ENCODE measurements around the gene BBS12. TPM values are rescaled to one million over a fixed set of nuclear protein-coding genes. Genes with fewer than 3 reads are reported as not detected.

Gene BBS12
- total RNA-seq, 4 donors from 2014 or later: 3.6 to 9.9 (median 6.2) TPM

- H3K4me3 ChIP-seq: no peak overlapping the region
- intact Hi-C loops (cut with DNase I; ENCODE audit: low total_unique reads): no loop called here
- TF ChIP-seq POLR2A (IDR thresholded peaks at IDR 0.05) (no peak), CTCF (IDR thresholded peaks at IDR 0.05) (no peak)
- H3K4me1 ChIP-seq: no peaks in the 10 kb centered on the region
- no peaks in the 10 kb centered on the region for H3K9me3 ChIP-seq
- H3K36me3 ChIP-seq: no peaks in the 10 kb centered on the region
- DNase-seq: no peak
- no peaks in the 10 kb centered on the region for H3K27me3 ChIP-seq
- H3K27ac ChIP-seq: no peak overlapping the region
Measured at GRCh38 chr4:122771724-122772123, 39.2 kb downstream of the BBS12 start.

GRCh38 chr4:122772311-122772710, 39.8 kb downstream of the BBS12 start:
- no peak overlapping the region for H3K27ac ChIP-seq
- intact Hi-C loops (cut with DNase I; ENCODE audit: low total_unique reads): no loop called here

GRCh38 chr4:122772986-122773385, 40.5 kb downstream of the BBS12 start:
- Histone ChIP-seq H3K27me3 (no peaks in the 10 kb centered on the region), H3K36me3 (no peaks in the 10 kb centered on the region), H3K4me1 (no peaks in the 10 kb centered on the region), H3K4me3 (no peak overlapping the region), H3K9me3 (no peaks in the 10 kb centered on the region), H3K27ac (no peak overlapping the region)
- TF ChIP-seq POLR2A (IDR thresholded peaks at IDR 0.05) (no peak), CTCF (IDR thresholded peaks at IDR 0.05) (no peak)
- no peak for DNase-seq
- intact Hi-C loops (cut with DNase I; ENCODE audit: low total_unique reads): no loop called here

More at GRCh38 chr4:122772311-122772710, 39.8 kb downstream of the BBS12 start:
- Histone ChIP-seq H3K9me3 (no peaks in the 10 kb centered on the region), H3K4me3 (no peak overlapping the region), H3K4me1 (no peaks in the 10 kb centered on the region), H3K27me3 (no peaks in the 10 kb centered on the region), H3K36me3 (no peaks in the 10 kb centered on the region)
- no peak for TF ChIP-seq POLR2A (IDR thresholded peaks at IDR 0.05)
- TF ChIP-seq CTCF (IDR thresholded peaks at IDR 0.05): no peak
- DNase-seq: no peak

- no peak for TF ChIP-seq POLR2A (IDR thresholded peaks at IDR 0.05)
- TF ChIP-seq CTCF (IDR thresholded peaks at IDR 0.05): no peak
- no peaks in the 10 kb centered on the region for H3K27me3 ChIP-seq
- no peak overlapping the region for H3K4me3 ChIP-seq
- no peaks in the 10 kb centered on the region for H3K36me3 ChIP-seq
- intact Hi-C loops (cut with DNase I; ENCODE audit: low total_unique reads): no loop called here
- H3K27ac ChIP-seq: no peak overlapping the region
- no peaks in the 10 kb centered on the region for H3K9me3 ChIP-seq
- H3K4me1 ChIP-seq: no peaks in the 10 kb centered on the region
- no peak for DNase-seq
Measured at GRCh38 chr4:122775039-122775438, 42.5 kb downstream of the BBS12 start.

GRCh38 chr4:122775987-122776836, 43.7 kb downstream of the BBS12 start:
- no peak for DNase-seq
- H3K4me3 ChIP-seq: no peak overlapping the region
- H3K4me1 ChIP-seq: no peaks in the 10 kb centered on the region
- TF ChIP-seq POLR2A (IDR thresholded peaks at IDR 0.05): no peak
- TF ChIP-seq CTCF (IDR thresholded peaks at IDR 0.05): no peak
- no peaks in the 10 kb centered on the region for H3K9me3 ChIP-seq
- intact Hi-C loops (cut with DNase I; ENCODE audit: low total_unique reads): no loop called here
- H3K27ac ChIP-seq: no peak overlapping the region
- H3K27me3 ChIP-seq: no peaks in the 10 kb centered on the region
- no peaks in the 10 kb centered on the region for H3K36me3 ChIP-seq
